WTC11 (cell line): ENCODE data around the gene POSTN. TPM values are rescaled to one million over a fixed set of nuclear protein-coding genes. Genes with fewer than 3 reads are reported as not detected.

Experiments
- ATAC-seq: fragments of 200-7000 bp; cut with Tn5 transposase; 2 replicates; pipeline ENCODE4 v1.10.0; 2021; ENCODE audit warnings: mild to moderate bottlenecking, moderate library complexity
- CTCF ChIA-PET: fragments of 300-600 bp; sonication (Branson Sonifier 250); formaldehyde crosslinking; loops from one replicate; lab custom pipeline; 2021; ENCODE audit warnings: antibody characterized with exemption; lab: Charles Lee
- POLR2A ChIA-PET: fragments of 350-600 bp; sonication (Branson Sonifier 250); formaldehyde crosslinking; loops from one replicate; lab custom pipeline; 2021; ENCODE audit warnings: antibody characterized with exemption; lab: Charles Lee
- DNase-seq: peaks from one replicate; pipeline ENCODE4 v3.0.0; 2021; ENCODE audit warnings: low spot score
- H3K27ac Mint-ChIP-seq: 2 replicates; pipeline ENCODE4 v1.8.0; 2021; ENCODE audit warnings: mixed read lengths
- H3K27me3 Mint-ChIP-seq: 2 replicates; pipeline ENCODE4 v1.8.0; 2021; ENCODE audit warnings: low read depth, mild to moderate bottlenecking, moderate library complexity, mixed read lengths
- H3K36me3 Mint-ChIP-seq: 2 replicates; pipeline ENCODE4 v1.8.0; 2021; ENCODE audit warnings: mixed read lengths
- H3K4me1 Mint-ChIP-seq: 2 replicates; pipeline ENCODE4 v1.8.0; 2022; ENCODE audit warnings: mixed read lengths
- H3K4me3 Mint-ChIP-seq: 2 replicates; pipeline ENCODE4 v1.8.0; 2021; ENCODE audit warnings: mild to moderate bottlenecking, moderate library complexity, mixed read lengths
- H3K9me3 Mint-ChIP-seq: 2 replicates; pipeline ENCODE4 v1.8.0; 2021; ENCODE audit warnings: mixed read lengths
- ESRRA ChIP-seq: sonication (generic); formaldehyde crosslinking; IDR thresholded peaks from 2 replicates; pipeline ENCODE4 v1.8.1; 2022; ENCODE audit warnings: mild to moderate bottlenecking, missing genetic modification reagents, borderline replicate concordance
- JAZF1 ChIP-seq: fragments of 250-450 bp; sonication (Bioruptor Pico); IDR thresholded peaks from 2 replicates; pipeline ENCODE4 v1.9.0; 2021; ENCODE audit warnings: moderate library complexity, mild to moderate bottlenecking, inconsistent platforms
- NFE2L1 ChIP-seq: sonication (generic); formaldehyde crosslinking; IDR thresholded peaks from 2 replicates; pipeline ENCODE4 v1.8.1; 2023; ENCODE audit warnings: missing genetic modification reagents
- NR1H2 ChIP-seq: sonication (generic); formaldehyde crosslinking; IDR thresholded peaks from 2 replicates; pipeline ENCODE4 v1.9.0; 2021; ENCODE audit warnings: mild to moderate bottlenecking, moderate library complexity, missing genetic modification reagents
- RORB ChIP-seq: fragments of 250-450 bp; sonication (Bioruptor Pico); IDR thresholded peaks from 2 replicates; pipeline ENCODE4 v1.9.0; 2021; ENCODE audit warnings: mild to moderate bottlenecking
- SMAD4 ChIP-seq: sonication (generic); formaldehyde crosslinking; IDR thresholded peaks from 2 replicates; pipeline ENCODE4 v1.8.0; 2022; ENCODE audit warnings: mild to moderate bottlenecking, missing genetic modification reagents
- SOX15 ChIP-seq: fragments of 250-450 bp; sonication (Bioruptor Pico); IDR thresholded peaks from 2 replicates; pipeline ENCODE4 v1.9.0; 2021; ENCODE audit warnings: mild to moderate bottlenecking
- SP1 ChIP-seq: sonication (generic); formaldehyde crosslinking; conservative IDR thresholded peaks from 2 replicates; pipeline ENCODE4 v1.8.1; 2022; ENCODE audit warnings: missing genetic modification reagents
- TCF7 ChIP-seq: sonication (generic); formaldehyde crosslinking; IDR thresholded peaks from 2 replicates; pipeline ENCODE4 v1.8.0; 2022; ENCODE audit warnings: mild to moderate bottlenecking, low read depth, missing genetic modification reagents, moderate library complexity
- ZNF263 ChIP-seq: sonication (generic); formaldehyde crosslinking; IDR thresholded peaks from 2 replicates; pipeline ENCODE4 v1.8.1; 2022; ENCODE audit warnings: low read depth, mild to moderate bottlenecking, moderate library complexity, missing genetic modification reagents
- ZNF396 ChIP-seq: fragments of 250-450 bp; sonication (Bioruptor Pico); IDR thresholded peaks from 2 replicates; pipeline ENCODE4 v1.8.0; 2021; ENCODE audit warnings: mild to moderate bottlenecking, moderate library complexity, borderline replicate concordance
- total RNA-seq: library from RNA; stranded (reverse); gene quantifications from 3 replicates; pipeline ENCODE4 v1.2.3, GENCODE V29; 2021
- TF ChIP-seq, protein P1 (sequence below): fragments of 250-450 bp; sonication (Bioruptor Pico); IDR thresholded peaks from 2 replicates; pipeline ENCODE4 v1.8.0; 2021; ENCODE audit warnings: mild to moderate bottlenecking
- TF ChIP-seq, protein P2 (sequence below): fragments of 250-450 bp; sonication (Bioruptor Pico); IDR thresholded peaks from 2 replicates; pipeline ENCODE4 v2.1.2; 2022; ENCODE audit warnings: mild to moderate bottlenecking, moderate library complexity
- TF ChIP-seq, protein P3 (sequence below): sonication (generic); formaldehyde crosslinking; IDR thresholded peaks from 2 replicates; pipeline ENCODE4 v1.8.0; 2023; ENCODE audit warnings: mild to moderate bottlenecking, missing genetic modification reagents
- TF ChIP-seq, protein P4 (sequence below): sonication (generic); formaldehyde crosslinking; IDR thresholded peaks from 2 replicates; pipeline ENCODE4 v1.8.0; 2023; ENCODE audit warnings: missing genetic modification reagents, mild to moderate bottlenecking, borderline replicate concordance
- TF ChIP-seq, protein P5 (sequence below): sonication (generic); formaldehyde crosslinking; IDR thresholded peaks from 2 replicates; pipeline ENCODE4 v1.8.0; 2022; ENCODE audit warnings: mild to moderate bottlenecking, missing genetic modification reagents
- TF ChIP-seq, protein P6 (sequence below): sonication (generic); formaldehyde crosslinking; IDR thresholded peaks from 2 replicates; pipeline ENCODE4 v1.8.1; 2022; ENCODE audit warnings: low read depth, mild to moderate bottlenecking, moderate library complexity, missing genetic modification reagents, borderline replicate concordance
- TF ChIP-seq, protein P7 (sequence below): sonication (generic); formaldehyde crosslinking; IDR thresholded peaks from 2 replicates; pipeline ENCODE4 v1.8.1; 2022; ENCODE audit warnings: low read depth, missing genetic modification reagents, borderline replicate concordance

The POSTN gene
- total RNA-seq, 1 experiment from 2014 or later = 0.70 TPM

DNA sequence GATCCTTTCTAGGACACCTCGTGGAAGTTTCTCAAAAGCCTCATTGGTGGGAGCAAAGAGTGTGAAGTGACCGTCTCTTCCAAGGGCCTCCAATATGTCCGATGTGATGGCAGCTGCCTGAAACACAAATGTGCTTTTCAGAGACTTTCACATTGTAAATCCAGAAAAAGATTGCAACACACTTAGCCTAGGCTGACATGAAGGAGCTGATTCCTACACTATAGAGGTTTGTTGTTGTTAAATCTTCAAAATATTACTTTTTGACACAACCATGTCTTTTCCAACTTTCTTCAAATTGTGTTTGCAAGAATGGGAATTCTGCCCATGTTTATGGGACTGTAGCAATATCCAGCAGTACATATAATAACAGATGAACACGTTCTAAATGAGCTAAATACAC is 12.4 kb downstream of the POSTN start:
- Mint-ChIP-seq H3K27me3 (no peaks in the 10 kb centered on the region), H3K4me3 (no peak overlapping the region), H3K4me1 (no peaks in the 10 kb centered on the region), H3K36me3 (no peaks in the 10 kb centered on the region), H3K9me3 (0 out of 2 replicates have a peak, but pooled peaks cover 3% of the 10 kb centered on the region), H3K27ac (no peak overlapping the region)
- ATAC-seq (no peak), DNase-seq (no peak)
- ChIA-PET POLR2A (no interaction called here), CTCF (no interaction called here)
- TF ChIP-seq NR1H2 (CRISPR knock-in tag) (no peak), JAZF1 (CRISPR knock-in tag) (no peak), ZNF263 (CRISPR knock-in tag) (no peak), ESRRA (CRISPR knock-in tag) (no peak), RORB (CRISPR knock-in tag) (no peak), SP1 (CRISPR knock-in tag) (no peak), TCF7 (CRISPR knock-in tag) (no peak), ZNF396 (CRISPR knock-in tag) (no peak), NFE2L1 (CRISPR knock-in tag) (no peak)
- TF ChIP-seq, protein P1, sequence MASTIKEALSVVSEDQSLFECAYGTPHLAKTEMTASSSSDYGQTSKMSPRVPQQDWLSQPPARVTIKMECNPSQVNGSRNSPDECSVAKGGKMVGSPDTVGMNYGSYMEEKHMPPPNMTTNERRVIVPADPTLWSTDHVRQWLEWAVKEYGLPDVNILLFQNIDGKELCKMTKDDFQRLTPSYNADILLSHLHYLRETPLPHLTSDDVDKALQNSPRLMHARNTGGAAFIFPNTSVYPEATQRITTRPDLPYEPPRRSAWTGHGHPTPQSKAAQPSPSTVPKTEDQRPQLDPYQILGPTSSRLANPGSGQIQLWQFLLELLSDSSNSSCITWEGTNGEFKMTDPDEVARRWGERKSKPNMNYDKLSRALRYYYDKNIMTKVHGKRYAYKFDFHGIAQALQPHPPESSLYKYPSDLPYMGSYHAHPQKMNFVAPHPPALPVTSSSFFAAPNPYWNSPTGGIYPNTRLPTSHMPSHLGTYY = no peak
- TF ChIP-seq, protein P2, sequence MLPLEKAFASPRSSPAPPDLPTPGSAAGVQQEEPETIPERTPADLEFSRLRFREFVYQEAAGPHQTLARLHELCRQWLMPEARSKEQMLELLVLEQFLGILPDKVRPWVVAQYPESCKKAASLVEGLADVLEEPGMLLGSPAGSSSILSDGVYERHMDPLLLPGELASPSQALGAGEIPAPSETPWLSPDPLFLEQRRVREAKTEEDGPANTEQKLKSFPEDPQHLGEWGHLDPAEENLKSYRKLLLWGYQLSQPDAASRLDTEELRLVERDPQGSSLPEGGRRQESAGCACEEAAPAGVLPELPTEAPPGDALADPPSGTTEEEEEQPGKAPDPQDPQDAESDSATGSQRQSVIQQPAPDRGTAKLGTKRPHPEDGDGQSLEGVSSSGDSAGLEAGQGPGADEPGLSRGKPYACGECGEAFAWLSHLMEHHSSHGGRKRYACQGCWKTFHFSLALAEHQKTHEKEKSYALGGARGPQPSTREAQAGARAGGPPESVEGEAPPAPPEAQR (CRISPR knock-in tag) = no peak
- TF ChIP-seq, protein P3, sequence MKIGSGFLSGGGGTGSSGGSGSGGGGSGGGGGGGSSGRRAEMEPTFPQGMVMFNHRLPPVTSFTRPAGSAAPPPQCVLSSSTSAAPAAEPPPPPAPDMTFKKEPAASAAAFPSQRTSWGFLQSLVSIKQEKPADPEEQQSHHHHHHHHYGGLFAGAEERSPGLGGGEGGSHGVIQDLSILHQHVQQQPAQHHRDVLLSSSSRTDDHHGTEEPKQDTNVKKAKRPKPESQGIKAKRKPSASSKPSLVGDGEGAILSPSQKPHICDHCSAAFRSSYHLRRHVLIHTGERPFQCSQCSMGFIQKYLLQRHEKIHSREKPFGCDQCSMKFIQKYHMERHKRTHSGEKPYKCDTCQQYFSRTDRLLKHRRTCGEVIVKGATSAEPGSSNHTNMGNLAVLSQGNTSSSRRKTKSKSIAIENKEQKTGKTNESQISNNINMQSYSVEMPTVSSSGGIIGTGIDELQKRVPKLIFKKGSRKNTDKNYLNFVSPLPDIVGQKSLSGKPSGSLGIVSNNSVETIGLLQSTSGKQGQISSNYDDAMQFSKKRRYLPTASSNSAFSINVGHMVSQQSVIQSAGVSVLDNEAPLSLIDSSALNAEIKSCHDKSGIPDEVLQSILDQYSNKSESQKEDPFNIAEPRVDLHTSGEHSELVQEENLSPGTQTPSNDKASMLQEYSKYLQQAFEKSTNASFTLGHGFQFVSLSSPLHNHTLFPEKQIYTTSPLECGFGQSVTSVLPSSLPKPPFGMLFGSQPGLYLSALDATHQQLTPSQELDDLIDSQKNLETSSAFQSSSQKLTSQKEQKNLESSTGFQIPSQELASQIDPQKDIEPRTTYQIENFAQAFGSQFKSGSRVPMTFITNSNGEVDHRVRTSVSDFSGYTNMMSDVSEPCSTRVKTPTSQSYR = no peak
- TF ChIP-seq, protein P4, sequence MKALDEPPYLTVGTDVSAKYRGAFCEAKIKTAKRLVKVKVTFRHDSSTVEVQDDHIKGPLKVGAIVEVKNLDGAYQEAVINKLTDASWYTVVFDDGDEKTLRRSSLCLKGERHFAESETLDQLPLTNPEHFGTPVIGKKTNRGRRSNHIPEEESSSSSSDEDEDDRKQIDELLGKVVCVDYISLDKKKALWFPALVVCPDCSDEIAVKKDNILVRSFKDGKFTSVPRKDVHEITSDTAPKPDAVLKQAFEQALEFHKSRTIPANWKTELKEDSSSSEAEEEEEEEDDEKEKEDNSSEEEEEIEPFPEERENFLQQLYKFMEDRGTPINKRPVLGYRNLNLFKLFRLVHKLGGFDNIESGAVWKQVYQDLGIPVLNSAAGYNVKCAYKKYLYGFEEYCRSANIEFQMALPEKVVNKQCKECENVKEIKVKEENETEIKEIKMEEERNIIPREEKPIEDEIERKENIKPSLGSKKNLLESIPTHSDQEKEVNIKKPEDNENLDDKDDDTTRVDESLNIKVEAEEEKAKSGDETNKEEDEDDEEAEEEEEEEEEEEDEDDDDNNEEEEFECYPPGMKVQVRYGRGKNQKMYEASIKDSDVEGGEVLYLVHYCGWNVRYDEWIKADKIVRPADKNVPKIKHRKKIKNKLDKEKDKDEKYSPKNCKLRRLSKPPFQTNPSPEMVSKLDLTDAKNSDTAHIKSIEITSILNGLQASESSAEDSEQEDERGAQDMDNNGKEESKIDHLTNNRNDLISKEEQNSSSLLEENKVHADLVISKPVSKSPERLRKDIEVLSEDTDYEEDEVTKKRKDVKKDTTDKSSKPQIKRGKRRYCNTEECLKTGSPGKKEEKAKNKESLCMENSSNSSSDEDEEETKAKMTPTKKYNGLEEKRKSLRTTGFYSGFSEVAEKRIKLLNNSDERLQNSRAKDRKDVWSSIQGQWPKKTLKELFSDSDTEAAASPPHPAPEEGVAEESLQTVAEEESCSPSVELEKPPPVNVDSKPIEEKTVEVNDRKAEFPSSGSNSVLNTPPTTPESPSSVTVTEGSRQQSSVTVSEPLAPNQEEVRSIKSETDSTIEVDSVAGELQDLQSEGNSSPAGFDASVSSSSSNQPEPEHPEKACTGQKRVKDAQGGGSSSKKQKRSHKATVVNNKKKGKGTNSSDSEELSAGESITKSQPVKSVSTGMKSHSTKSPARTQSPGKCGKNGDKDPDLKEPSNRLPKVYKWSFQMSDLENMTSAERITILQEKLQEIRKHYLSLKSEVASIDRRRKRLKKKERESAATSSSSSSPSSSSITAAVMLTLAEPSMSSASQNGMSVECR (CRISPR knock-in tag) = no peak
- TF ChIP-seq, protein P5, sequence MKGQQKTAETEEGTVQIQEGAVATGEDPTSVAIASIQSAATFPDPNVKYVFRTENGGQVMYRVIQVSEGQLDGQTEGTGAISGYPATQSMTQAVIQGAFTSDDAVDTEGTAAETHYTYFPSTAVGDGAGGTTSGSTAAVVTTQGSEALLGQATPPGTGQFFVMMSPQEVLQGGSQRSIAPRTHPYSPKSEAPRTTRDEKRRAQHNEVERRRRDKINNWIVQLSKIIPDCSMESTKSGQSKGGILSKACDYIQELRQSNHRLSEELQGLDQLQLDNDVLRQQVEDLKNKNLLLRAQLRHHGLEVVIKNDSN (CRISPR knock-in tag) = no peak

DNA sequence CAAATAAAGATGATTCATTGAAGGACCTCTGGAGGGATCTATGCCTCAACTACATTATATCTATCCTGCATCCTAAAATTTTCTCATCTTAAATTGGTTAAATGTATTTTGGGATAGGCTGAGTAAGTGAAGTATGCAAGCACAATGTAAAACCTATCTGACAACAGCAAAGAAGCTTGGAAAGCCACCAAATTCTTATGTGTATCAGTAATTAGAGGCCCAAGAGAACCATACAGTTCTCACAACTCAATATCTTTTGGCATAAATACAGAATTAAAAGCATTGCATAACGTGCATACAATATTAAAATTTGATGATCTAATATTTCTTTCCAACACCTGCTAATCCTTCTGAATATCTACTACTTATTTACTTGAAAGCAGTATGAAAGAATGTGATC is 13.0 kb downstream of the POSTN start:
- no peak overlapping the region for H3K4me3 Mint-ChIP-seq
- no peak for DNase-seq
- H3K27me3 Mint-ChIP-seq = no peaks in the 10 kb centered on the region
- POLR2A ChIA-PET = no interaction called here
- 0 out of 2 replicates have a peak, but pooled peaks cover 3% of the 10 kb centered on the region for H3K9me3 Mint-ChIP-seq
- H3K4me1 Mint-ChIP-seq = no peaks in the 10 kb centered on the region
- TF ChIP-seq TCF7 (CRISPR knock-in tag) (no peak), SMAD4 (CRISPR knock-in tag) (no peak), SP1 (CRISPR knock-in tag) (no peak), SOX15 (CRISPR knock-in tag) (no peak), ESRRA (CRISPR knock-in tag) (no peak)
- TF ChIP-seq, protein P6, sequence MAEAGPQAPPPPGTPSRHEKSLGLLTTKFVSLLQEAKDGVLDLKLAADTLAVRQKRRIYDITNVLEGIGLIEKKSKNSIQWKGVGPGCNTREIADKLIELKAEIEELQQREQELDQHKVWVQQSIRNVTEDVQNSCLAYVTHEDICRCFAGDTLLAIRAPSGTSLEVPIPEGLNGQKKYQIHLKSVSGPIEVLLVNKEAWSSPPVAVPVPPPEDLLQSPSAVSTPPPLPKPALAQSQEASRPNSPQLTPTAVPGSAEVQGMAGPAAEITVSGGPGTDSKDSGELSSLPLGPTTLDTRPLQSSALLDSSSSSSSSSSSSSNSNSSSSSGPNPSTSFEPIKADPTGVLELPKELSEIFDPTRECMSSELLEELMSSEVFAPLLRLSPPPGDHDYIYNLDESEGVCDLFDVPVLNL (CRISPR knock-in tag) = no peak
- TF ChIP-seq, protein P7, sequence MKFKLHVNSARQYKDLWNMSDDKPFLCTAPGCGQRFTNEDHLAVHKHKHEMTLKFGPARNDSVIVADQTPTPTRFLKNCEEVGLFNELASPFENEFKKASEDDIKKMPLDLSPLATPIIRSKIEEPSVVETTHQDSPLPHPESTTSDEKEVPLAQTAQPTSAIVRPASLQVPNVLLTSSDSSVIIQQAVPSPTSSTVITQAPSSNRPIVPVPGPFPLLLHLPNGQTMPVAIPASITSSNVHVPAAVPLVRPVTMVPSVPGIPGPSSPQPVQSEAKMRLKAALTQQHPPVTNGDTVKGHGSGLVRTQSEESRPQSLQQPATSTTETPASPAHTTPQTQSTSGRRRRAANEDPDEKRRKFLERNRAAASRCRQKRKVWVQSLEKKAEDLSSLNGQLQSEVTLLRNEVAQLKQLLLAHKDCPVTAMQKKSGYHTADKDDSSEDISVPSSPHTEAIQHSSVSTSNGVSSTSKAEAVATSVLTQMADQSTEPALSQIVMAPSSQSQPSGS = no peak
- ATAC-seq = no peak
- CTCF ChIA-PET = no interaction called here
- H3K36me3 Mint-ChIP-seq = no peaks in the 10 kb centered on the region
- no peak overlapping the region for H3K27ac Mint-ChIP-seq
